ENCODE measurements around the gene ITPR1.

Gene ITPR1

DNA sequence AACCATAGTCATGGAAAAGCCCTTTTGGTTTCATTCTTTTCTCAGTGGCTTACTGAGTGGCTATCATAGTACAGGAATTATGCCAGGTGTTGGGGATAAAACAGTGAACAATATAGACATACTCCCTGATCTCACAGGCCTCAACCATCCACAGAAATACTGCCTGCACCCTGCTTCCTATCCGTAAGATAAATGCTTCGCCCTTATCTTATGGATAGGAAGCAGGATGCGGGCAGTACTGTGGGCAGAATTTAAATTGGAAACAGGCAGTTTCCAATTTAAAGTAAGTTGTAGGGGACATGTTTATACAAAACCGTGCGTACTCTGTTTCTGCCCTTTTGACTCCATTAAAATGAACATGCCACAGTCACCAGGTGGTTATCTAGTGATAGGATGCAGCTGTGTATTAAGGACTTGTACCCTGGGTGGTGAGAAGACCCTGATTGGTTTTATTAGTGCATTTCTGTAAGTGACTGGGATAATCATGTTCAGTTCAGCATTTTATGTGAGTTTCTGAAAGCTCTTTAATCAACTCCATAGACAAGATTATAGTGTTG lies 344.3 kb downstream of the ITPR1 start:
- FAIRE-seq, result no peak

- no peak for FAIRE-seq
Observed at GRCh38 chr3:4838621-4839022, 345.5 kb downstream of the ITPR1 start.

DNA sequence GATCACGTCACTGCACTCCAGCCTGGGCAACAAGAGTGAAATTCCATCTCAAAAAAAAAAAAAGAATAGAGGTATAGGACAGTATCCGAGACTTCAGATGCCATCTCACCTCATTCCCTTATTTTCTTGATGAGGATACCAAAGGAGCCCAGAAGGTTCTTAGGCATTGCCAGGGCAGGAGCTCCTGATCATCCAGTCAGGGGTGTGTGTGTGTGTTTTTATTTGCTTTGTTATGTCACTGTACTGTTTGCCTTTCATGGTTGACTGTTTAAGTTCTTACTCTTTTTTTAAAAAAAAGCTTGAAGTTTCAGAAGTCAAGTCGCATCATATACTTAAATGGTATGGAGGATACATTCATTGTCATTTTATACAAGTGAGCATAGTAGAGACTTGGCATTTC lies 346.1 kb downstream of the ITPR1 start:
- no peak for FAIRE-seq

DNA sequence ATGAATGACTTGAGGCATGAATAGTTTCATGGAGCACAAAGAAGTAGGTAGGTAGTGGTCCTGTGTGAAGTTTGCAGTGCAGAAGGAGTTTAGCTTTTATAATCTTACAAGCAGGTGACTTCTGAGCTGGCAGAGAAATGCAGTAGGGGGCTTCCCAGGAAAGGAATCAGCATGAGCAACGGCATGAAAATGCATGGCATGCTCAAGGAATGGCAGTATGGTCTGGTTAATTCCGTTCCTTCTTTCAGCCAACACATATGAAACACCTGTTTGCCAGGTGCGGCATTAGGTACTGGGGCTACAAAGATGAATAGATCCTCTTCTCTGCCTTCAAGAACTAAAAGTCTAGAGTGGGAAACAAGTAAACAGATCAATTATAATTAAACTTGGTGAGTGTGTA lies 348.1 kb downstream of the ITPR1 start:
- no peak for FAIRE-seq

DNA sequence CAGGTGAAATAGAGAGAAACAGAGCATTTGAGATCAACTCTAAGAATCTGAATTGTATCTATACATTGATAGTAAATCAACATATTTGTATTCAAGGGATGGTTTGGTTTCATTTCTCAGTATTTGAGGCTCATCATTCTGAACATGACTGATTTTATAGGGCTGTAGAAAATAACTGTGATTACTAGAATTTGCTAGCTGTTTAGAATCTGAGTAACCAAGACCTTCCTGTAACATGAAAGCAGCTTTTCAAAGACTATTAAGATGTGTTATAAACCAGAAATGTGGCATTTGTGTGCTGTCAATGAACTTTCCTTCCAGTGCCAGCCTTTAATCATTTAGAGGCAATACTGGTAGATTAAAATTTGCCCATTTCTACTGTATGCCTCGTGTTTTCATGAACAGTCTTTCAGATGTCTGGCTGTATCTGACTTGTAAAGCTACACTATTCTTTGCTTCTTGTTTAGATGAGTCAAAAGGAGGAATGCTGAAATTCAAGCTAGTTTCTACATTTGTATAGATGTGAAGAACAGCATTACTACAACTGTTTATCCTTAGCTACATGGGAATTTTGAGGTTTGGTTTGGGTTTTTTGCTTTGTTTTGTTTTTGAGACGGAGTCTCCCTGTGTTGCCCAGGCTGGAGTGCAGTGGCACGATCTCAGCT lies 348.8 kb downstream of the ITPR1 start:
- FAIRE-seq, result no peak

- no peak for FAIRE-seq
Observed at GRCh38 chr3:4843619-4844018, 350.5 kb downstream of the ITPR1 start.

- FAIRE-seq, result no peak
Observed at GRCh38 chr3:4845882-4846281, 352.7 kb downstream of the ITPR1 start.

DNA sequence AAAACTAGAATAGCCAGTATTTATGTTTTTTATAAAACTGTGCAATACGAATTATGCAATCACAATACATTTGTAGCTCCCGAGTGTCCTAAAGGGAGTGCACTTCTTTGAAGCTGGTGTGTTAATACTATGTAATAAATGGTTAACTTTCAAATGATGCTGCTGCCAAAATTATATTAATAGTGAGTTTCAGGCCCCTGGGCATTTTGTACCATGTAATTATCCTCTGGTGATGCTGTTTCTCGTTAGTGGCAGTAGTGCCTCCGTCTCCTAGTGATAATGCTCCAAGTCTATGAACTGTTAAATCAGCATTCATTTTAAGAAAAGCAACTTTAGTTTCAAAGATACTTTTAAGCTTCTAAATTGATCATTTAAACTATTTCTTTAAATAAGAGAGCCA lies 353.4 kb downstream of the ITPR1 start:
- no peak for FAIRE-seq

DNA sequence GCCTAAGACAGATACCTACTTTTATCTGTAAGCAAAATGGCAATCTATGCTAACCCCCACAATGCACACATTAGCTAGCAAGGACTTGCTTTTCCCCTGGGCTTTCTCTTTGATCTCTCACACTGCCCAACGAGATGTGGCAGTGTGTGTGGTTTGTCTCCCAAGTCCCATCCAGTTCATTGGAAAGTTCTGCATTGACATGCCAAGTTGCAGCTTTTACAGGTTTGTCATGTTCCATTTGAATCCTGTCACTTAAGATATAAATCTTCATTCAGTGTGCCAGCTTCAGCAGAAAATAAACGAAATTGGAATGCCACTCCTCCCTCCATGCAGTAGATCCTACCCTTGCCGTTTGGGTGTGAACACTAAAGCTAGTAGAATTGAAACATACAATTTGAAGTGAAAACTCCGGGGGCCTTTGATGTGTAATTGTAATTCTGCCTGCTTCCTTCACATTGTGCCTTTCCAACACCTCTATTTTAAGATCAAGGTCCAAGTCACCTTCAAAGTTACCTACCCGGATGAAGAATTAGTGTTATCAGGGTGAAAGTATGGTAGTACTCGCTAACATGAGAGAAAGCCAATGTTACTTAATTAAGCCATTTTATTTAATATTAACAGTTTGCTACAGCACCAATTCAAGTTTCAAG lies 355.2 kb downstream of the ITPR1 start:
- FAIRE-seq, result no peak

DNA sequence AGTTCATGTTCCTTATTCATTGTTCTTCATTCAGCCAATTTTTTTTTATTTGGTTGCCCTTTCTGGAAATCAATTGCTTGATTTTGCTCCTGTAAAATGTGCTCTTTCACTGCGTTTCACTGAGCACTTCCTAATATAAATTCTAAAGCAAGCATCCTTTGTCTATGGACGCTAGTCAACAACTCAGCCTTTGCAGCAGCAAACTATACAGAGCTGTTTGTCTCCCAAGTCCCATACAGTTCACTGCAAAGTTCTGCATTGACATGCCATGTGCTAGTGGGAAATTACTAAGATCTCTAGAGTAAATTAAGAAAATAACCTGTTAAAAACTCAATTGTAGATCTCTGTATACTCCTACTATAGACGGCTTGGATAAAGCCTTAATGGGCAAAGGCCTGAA lies 356.0 kb downstream of the ITPR1 start:
- FAIRE-seq, result no peak

DNA sequence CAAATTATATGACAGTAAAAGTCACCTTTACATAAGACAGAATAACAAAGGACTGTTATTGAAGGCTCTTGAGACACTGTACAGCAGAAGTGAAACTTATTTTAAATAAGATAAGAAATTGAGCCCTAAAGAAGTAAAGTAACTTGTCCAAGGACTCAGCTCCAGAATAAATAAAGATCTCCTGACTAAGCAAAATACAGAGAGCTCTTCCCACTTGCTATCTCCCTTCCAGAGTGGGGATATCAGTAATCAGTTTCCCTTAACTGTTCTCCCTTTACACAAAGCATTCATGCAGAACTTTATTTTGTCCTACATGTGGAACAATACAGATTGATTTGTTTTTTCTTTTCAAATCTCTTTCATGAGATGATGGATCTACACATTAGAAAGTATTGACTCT lies 356.6 kb downstream of the ITPR1 start:
- no peak for FAIRE-seq

- no peak for FAIRE-seq
Observed at GRCh38 chr3:4850211-4850927, 357.2 kb downstream of the ITPR1 start.

DNA sequence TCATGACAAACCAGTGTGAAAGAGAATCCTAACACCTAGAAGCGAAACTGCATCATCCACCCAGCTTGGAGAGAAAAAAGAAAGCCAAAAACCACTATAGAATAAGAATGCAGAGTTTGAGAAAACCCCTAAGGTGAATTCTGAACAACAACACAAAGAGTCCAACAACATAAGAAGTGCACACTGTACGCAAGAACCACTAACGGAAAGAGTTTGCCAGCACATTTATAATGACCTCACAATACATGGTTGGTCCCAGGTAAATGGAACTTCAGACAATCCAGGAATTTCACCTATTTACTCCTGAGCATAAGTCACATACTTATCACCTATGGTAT lies 357.7 kb downstream of the ITPR1 start:
- no peak for FAIRE-seq

DNA sequence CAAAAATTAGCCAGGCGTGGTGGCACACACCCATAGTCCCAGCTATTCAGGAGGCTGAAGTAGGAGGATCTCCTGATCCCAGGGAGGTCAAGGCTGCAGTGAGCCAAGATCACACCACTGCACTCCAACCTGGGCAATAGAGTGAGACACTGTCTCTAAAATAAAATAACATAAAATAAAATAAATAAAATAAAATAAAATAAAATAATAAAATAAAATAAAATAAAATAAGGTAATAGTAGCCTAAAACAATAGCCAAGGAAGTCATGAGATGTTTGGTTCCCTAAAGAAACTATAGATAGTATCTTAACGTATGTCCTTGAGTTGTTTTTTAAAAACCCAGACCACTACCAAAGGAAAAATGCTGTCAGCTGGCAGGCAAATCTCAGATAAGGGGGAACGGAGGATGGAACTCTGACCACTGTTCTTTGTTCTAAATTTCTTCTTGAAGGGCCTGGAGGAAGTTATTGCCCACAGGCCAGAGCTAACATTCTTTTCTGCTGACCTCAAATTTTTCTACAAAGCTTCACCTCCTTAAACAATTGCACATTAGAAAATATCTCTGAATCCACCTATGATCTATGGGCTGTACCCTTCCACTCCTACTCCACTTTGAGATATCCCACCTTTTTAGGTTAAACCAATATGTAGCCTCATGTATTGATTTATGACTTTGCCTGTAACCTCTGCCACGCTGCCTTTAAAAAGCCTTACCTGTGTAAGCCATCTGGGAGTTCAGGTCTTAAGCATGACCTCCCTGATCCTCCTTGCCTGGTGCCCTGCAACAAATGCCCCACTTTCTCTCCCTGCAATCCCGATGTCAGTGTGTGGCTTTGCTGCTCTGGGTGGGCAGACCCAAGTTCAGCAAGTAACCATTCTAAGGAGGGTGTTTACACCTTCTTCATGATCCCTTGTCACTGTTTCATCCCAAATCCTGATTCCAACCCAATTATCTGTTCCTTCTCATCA lies 359.9 kb downstream of the ITPR1 start:
- FAIRE-seq, result no peak

DNA sequence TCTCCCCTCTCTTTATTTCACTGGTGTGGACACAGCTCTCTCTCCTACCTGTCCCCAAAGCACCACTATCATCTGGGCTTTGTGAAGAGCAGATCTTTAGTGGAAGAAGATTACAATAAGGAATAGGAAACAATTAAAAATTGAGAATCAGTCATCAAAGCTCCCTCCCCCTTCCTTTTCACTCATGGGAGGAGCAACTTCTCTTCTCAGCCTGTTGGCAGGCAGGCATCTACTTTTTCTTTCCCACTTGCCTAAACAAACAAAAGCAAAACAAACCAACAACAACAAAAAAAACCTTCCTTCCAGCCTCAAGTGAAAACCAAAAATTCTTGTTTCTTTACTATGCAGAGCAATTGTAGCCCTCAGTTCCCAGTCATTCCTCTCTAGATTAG lies 360.6 kb downstream of the ITPR1 start:
- no peak for FAIRE-seq

GRCh38 chr3:4855676-4856075 lies 362.5 kb downstream of the ITPR1 start:
- FAIRE-seq, result no peak

GRCh38 chr3:4856136-4856535 lies 363.0 kb downstream of the ITPR1 start:
- no peak for FAIRE-seq

DNA sequence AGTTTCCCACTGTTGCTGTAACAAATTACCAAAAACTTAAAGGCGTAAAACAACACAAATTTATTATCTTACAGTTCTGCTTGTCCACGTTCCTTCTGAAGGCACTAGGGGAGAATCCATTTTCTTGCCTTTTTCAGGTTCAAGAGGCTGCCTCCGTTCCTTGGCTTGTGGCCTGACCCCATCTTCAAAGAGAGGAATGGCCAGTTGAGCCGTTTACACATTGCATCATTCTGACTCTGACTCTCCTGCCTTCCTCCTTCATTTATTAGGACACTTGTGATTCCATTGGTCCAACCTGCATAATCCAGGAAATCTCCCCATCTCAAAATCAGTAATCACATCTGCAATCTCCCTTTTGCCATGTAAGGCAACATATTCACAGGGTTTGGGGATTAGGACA lies 363.4 kb downstream of the ITPR1 start:
- FAIRE-seq, result no peak

DNA sequence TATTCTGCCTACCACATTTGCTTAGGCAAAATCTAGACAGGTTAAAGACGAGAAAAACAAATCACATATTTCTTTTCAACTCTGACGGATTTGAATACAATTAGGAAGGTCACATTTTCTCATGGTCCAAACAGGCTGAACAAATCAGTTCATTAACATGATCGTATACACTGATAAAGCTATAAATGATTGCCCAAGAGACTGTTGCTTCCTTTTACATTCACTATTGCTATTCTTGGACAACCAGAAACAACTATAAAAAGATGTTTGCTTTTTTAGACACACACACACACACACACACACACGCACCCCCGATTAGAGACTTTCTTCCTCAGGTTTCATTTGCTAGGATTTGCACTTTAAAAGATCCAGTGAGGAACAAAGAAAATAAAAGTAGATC lies 363.8 kb downstream of the ITPR1 start:
- FAIRE-seq, result no peak

DNA sequence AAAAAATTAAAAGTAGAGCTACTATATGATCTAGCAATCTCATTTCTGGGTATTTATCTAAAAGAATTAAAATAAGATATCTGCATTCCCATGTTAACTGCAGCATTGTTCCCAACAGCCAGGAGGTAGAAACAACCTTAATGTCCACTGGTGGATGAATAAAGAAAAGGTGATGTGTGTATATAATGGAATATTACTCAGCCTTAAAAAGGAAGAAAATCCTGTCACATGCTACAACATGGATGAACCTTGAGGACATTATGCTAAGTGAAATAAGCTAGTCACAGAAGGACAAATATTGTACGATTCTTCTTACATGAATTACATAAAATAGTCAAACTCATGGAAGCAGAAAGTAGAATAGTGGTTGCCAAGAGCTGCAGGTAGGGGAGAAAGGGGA lies 366.6 kb downstream of the ITPR1 start:
- FAIRE-seq, result no peak

DNA sequence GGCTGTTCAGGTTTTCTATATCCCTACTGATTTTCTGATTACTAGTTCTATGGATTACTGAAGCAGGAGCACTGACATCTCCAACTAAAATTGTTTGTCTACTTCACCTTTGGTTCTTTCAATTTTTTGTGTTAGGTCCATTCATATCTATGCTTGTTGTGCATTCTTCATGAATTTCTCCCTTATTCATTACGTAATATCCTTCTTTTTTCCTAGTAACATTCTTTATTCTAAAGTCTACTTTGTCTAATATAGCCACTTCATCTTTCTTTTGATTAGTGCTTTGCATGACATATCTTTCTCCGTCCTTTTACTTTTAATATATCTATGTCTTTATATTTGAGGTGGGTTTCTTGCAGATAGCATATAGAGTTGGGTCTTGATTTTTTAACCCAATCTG lies 369.8 kb downstream of the ITPR1 start:
- no peak for FAIRE-seq

DNA sequence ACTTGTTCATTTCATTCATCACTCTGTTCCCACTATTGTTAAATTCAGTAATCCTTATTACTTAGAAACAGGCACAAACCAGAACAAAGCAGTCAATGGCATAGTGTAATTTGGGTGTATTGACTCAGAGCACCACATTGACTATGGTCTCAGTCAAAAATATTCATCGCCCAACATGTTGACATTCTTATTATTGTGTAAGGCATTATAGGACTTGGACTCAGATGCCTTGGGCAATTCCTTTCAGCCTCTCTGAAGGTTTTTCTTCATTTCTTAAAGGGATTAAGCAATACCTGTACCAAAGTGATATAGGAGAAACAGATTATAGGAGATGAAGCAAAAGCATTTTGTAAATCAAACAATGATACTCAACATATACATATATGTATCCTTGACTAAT lies 371.4 kb downstream of the ITPR1 start:
- no peak for FAIRE-seq

- no peak for FAIRE-seq
Observed at GRCh38 chr3:4865714-4866113, 372.6 kb downstream of the ITPR1 start.
